H1 (cell line): ENCODE measurements around the gene IGSF9. TPM values are rescaled to one million over a fixed set of nuclear protein-coding genes. Genes with fewer than 3 reads are reported as not detected.

Experiments
- CTCF ChIA-PET: fragments of 300-600 bp; sonication (Branson Sonifier 250); formaldehyde crosslinking; loops from one replicate; lab custom pipeline; 2021; ENCODE audit not compliant: partially characterized antibody; lab: Charles Lee
- POLR2A ChIA-PET: fragments of 300-600 bp; sonication (Branson Sonifier 250); formaldehyde crosslinking; loops from one replicate; lab custom pipeline; 2021; ENCODE audit warnings: inconsistent platforms; ENCODE audit not compliant: partially characterized antibody; lab: Charles Lee
- DNase-seq, 2 experiments: peaks; one replicate each; pipeline versions ENCODE4 v3.0.0 to v3.0.0-alpha.2; 2010 to 2022; ENCODE audit warnings: low spot score in 2 of 2, low read depth in 1 of 2, mixed read lengths in 1 of 2
- FAIRE-seq: peaks from 2 replicates; lab custom pipeline; 2011; peaks lifted over from hg19 to GRCh38; lab: Jason Lieb, UNC
- H2AFZ ChIP-seq: 2 replicates; pipeline ENCODE4 v1.8.1; 2012; ENCODE audit warnings: low read length, inconsistent platforms
- H2AK5ac ChIP-seq: 2 replicates; pipeline ENCODE4 v1.6.1; 2013; ENCODE audit warnings: low read depth, low read length
- H2BK120ac ChIP-seq: replicated peaks from 2 replicates; pipeline ENCODE3; 2013; ENCODE audit warnings: low read depth, low read length, inconsistent platforms
- H2BK12ac ChIP-seq: 2 replicates; pipeline ENCODE4 v1.6.1; 2013; ENCODE audit warnings: low read depth, low read length
- H2BK15ac ChIP-seq: 2 replicates; pipeline ENCODE4 v1.6.1; 2013; ENCODE audit warnings: low read length
- H2BK20ac ChIP-seq: 2 replicates; pipeline ENCODE4 v1.6.1; 2013; ENCODE audit warnings: low read length
- H2BK5ac ChIP-seq: 2 replicates; pipeline ENCODE4 v1.6.1; 2013; ENCODE audit warnings: low read depth, low read length
- H3K14ac ChIP-seq: 2 replicates; pipeline ENCODE4 v1.6.1; 2013; ENCODE audit warnings: inconsistent platforms; ENCODE audit not compliant: insufficient read length
- H3K18ac ChIP-seq: 2 replicates; pipeline ENCODE4 v1.6.1; 2013; ENCODE audit warnings: low read length; ENCODE audit errors: extremely low read depth
- H3K23ac ChIP-seq: 2 replicates; pipeline ENCODE4 v1.6.1; 2013; ENCODE audit warnings: inconsistent platforms; ENCODE audit not compliant: insufficient read length
- H3K23me2 ChIP-seq: 2 replicates; pipeline ENCODE4 v1.6.1; 2013; ENCODE audit warnings: low read depth, low read length
- H3K27ac ChIP-seq: 2 replicates; pipeline ENCODE4 v1.6.1; 2011; ENCODE audit warnings: low read depth, low read length, inconsistent platforms
- H3K27me3 ChIP-seq, 4 experiments: replicated peaks in 1 of 4; 1 replicate in 1 of 4; 2 replicates in 3 of 4; pipeline versions ENCODE4 v1.6.1 to v1.8.1; 2011 to 2013; ENCODE audit warnings: low read length in 3 of 4, mild to moderate bottlenecking in 3 of 4, inconsistent platforms in 2 of 4, mixed read lengths in 2 of 4, moderate library complexity in 1 of 4; ENCODE audit not compliant: control insufficient read depth in 3 of 4, insufficient read depth in 3 of 4; ENCODE audit errors: extremely low read depth in 1 of 4
- H3K36me3 ChIP-seq, 4 experiments: 2 replicates each; pipeline versions ENCODE4 v1.6.1 to v1.8.1; 2011 to 2013; ENCODE audit warnings: mild to moderate bottlenecking in 4 of 4, low read length in 3 of 4, moderate library complexity in 2 of 4, control low read depth in 1 of 4, inconsistent platforms in 1 of 4; ENCODE audit not compliant: insufficient read depth in 4 of 4, control insufficient read depth in 2 of 4
- H3K4ac ChIP-seq: replicated peaks from 2 replicates; pipeline ENCODE3; 2013; ENCODE audit warnings: low read length, low read depth, mixed read lengths, inconsistent platforms; ENCODE audit not compliant: insufficient read length
- H3K4me1 ChIP-seq, 4 experiments: replicated peaks in 1 of 4; 1 replicate in 1 of 4; 2 replicates in 3 of 4; pipeline versions ENCODE4 v1.6.1 to v1.8.1; 2011 to 2013; ENCODE audit warnings: low read length in 3 of 4, inconsistent platforms in 2 of 4, mixed read lengths in 1 of 4; ENCODE audit not compliant: insufficient read depth in 4 of 4, control insufficient read depth in 3 of 4
- H3K4me2 ChIP-seq, 2 experiments: 2 replicates each; pipeline versions ENCODE4 v1.6.1 to v1.8.1; 2011 to 2013; ENCODE audit warnings: low read depth in 2 of 2, low read length in 2 of 2, control low read depth in 1 of 2, inconsistent platforms in 1 of 2, mild to moderate bottlenecking in 1 of 2; ENCODE audit not compliant: insufficient read depth in 1 of 2
- H3K4me3 ChIP-seq, 4 experiments: fragments of 200-600, 300-600 bp in 1 of 4; sonication (generic), shearing (Covaris generic), sonication (Bioruptor Twin) in 1 of 4; 2 replicates each; pipeline versions ENCODE4 v1.5.1 to v1.8.1; 2011 to 2016; ENCODE audit warnings: low read length in 4 of 4, low read depth in 3 of 4, control low read depth in 2 of 4, inconsistent platforms in 2 of 4, mild to moderate bottlenecking in 2 of 4, mixed read lengths in 1 of 4, moderate library complexity in 1 of 4; ENCODE audit not compliant: insufficient read depth in 2 of 4; ENCODE audit errors: extremely low read depth in 1 of 4
- H3K56ac ChIP-seq: replicated peaks from 2 replicates; pipeline ENCODE3; 2013; ENCODE audit warnings: low read depth, mild to moderate bottlenecking, mixed read lengths, low read length, inconsistent platforms; ENCODE audit not compliant: insufficient read length
- H3K79me1 ChIP-seq: 2 replicates; pipeline ENCODE4 v1.6.1; 2013; ENCODE audit warnings: low read depth, low read length, control low read depth
- H3K79me2 ChIP-seq, 2 experiments: 2 replicates each; pipeline versions ENCODE4 v1.6.1 to v1.8.1; 2012 to 2013; ENCODE audit warnings: low read length in 2 of 2, mild to moderate bottlenecking in 2 of 2, inconsistent platforms in 1 of 2; ENCODE audit not compliant: insufficient read depth in 2 of 2, control insufficient read depth in 1 of 2
- H3K9ac ChIP-seq, 4 experiments: replicated peaks in 1 of 4; 1 replicate in 1 of 4; 2 replicates in 3 of 4; pipeline versions ENCODE4 v1.6.1 to v1.8.1; 2011 to 2013; ENCODE audit warnings: low read depth in 3 of 4, low read length in 3 of 4, control low read depth in 2 of 4, mild to moderate bottlenecking in 2 of 4, moderate library complexity in 2 of 4, inconsistent platforms in 1 of 4; ENCODE audit errors: extremely low read depth in 1 of 4
- H3K9me3 ChIP-seq, 2 experiments: 2 replicates each; pipeline versions ENCODE4 v1.6.1 to v1.8.1; 2012 to 2013; ENCODE audit warnings: mild to moderate bottlenecking in 2 of 2, moderate library complexity in 2 of 2, control low read depth in 1 of 2, inconsistent platforms in 1 of 2, low read depth in 1 of 2, low read length in 1 of 2, mixed read lengths in 1 of 2; ENCODE audit not compliant: insufficient read depth in 2 of 2
- H4K20me1 ChIP-seq, 2 experiments: replicated peaks in 1 of 2; 2 replicates each; pipeline versions ENCODE3 to v1.8.1; 2011 to 2013; ENCODE audit warnings: inconsistent platforms in 2 of 2, low read length in 2 of 2, mild to moderate bottlenecking in 1 of 2; ENCODE audit not compliant: insufficient read depth in 2 of 2, control insufficient read depth in 1 of 2
- H4K5ac ChIP-seq: 2 replicates; pipeline ENCODE4 v1.6.1; 2013; ENCODE audit warnings: low read length, low read depth, mixed read lengths, inconsistent platforms; ENCODE audit not compliant: insufficient read length
- H4K8ac ChIP-seq: 2 replicates; pipeline ENCODE4 v1.8.0; 2013; ENCODE audit warnings: mild to moderate bottlenecking, moderate library complexity, low read length, inconsistent platforms; ENCODE audit not compliant: insufficient read depth; ENCODE audit errors: extremely low read depth
- H4K91ac ChIP-seq: replicated peaks from 2 replicates; pipeline ENCODE3; 2013; ENCODE audit warnings: low read length, mixed read lengths, inconsistent platforms; ENCODE audit not compliant: insufficient read length
- FOSL1 ChIP-seq: IDR thresholded peaks from 2 replicates; pipeline ENCODE4 v1.6.1; 2011; ENCODE audit warnings: mild to moderate bottlenecking, low read depth, low read length, moderate library complexity; ENCODE audit not compliant: insufficient read depth
- WGBS, 2 experiments: shearing (Covaris generic) in 1 of 2; methylation state at CpG; one replicate each; pipeline versions ENCODE4 v1.1.6 to v1.1.7; 2013 to 2015; ENCODE audit warnings: low lambda C conversion rate in 2 of 2, mixed read lengths in 2 of 2, inconsistent platforms in 1 of 2, low coverage in 1 of 2, missing lambda C conversion rate in 1 of 2; ENCODE audit not compliant: insufficient replicate concordance in 2 of 2, insufficient coverage in 1 of 2, insufficient read length in 1 of 2; ENCODE audit errors: extremely low coverage in 1 of 2, missing lambda C conversion rate in 1 of 2; 5-methylcytosine and 5-hydroxymethylcytosine counted together
- polyA plus RNA-seq, 7 experiments: library from polyadenylated mRNA; depleted of rRNA in 3 of 7; stranded (reverse) in 5 of 7; unstranded in 2 of 7; fragments of >200 nt in 5 of 7; fragments of 200-250 nt in 2 of 7; gene quantifications; 1 replicate in 5 of 7; 2 replicates in 1 of 7; 4 replicates in 1 of 7; pipeline versions ENCODE4 v1.2.1 to v1.2.3, GENCODE V29; 2011 to 2013; ENCODE audit warnings: missing spikeins in 2 of 7, mixed read lengths in 2 of 7
- total RNA-seq: library from RNA; stranded (reverse); fragmentation: NEBNext Ultra II Directional; extraction: Animal tissue kit (Norgen Biotek cat#: 25700); gene quantifications from 2 replicates; pipeline ENCODE4 v1.2.1, GENCODE V29; 2021

Gene IGSF9
- total and polyA plus RNA-seq, 2 of the 8 experiments (the other 6 are each of a cell fraction or from before 2014, with no cell fraction given): 10.9 to 28.1 TPM

GRCh38 chr1:159989581-159989980, 44.2 kb upstream of the IGSF9 start:
- Histone ChIP-seq H3K4me2 (no peak overlapping the region), H4K91ac (no peak overlapping the region), H2AFZ (no peak overlapping the region), H3K23ac (no peak overlapping the region), H2BK15ac (no peak overlapping the region), H3K18ac (no peak overlapping the region), H2BK5ac (no peak overlapping the region), H3K27ac (no peak overlapping the region), H4K5ac (no peak overlapping the region), H3K14ac (no peak overlapping the region), H3K79me2 (no peaks in the 10 kb centered on the region), H4K8ac (no peak overlapping the region), H3K9ac (no peak overlapping the region)
- POLR2A ChIA-PET: no interaction called here
- no peak for FAIRE-seq
- TF ChIP-seq FOSL1: no peak
- TF ChIP-seq, all 59 proteins: peak for 0
- Histone ChIP-seq H3K27me3 (no peaks in the 10 kb centered on the region), H2BK20ac (no peak overlapping the region), H2BK120ac (no peak overlapping the region), H3K4me1 (no peaks in the 10 kb centered on the region), H4K20me1 (no peaks in the 10 kb centered on the region), H3K79me1 (no peaks in the 10 kb centered on the region), H2BK12ac (no peak overlapping the region), H3K9me3 (peaks cover 0 to 5% of the 10 kb centered on the region in 2 experiments; a peak in 1 of 4 replicates), H3K56ac (no peak overlapping the region), H2AK5ac (no peak overlapping the region), H3K23me2 (no peaks in the 10 kb centered on the region; the same call in 1 of the 2 replicates), H3K36me3 (no peaks in the 10 kb centered on the region), H3K4ac (no peak overlapping the region), H3K4me3 (no peak overlapping the region)
- CTCF ChIA-PET: interaction anchor here (1.1 to 8.9 kb wide), 4 partner anchors 13 to 54 kb away, joined by 4 to 98 read pairs (median 4); no protein-coding TSS in a partner anchor
- WGBS, 2 experiments: 60% methylated on average over 3 of the region's 3 CpGs; no CpG with 5 or more reads in 1 of the 2 experiments
- peak in 1 of 2 experiments; percentile 27 for DNase-seq
